GM19463 (cell line): ENCODE measurements around the gene IFT20.
A peak's percentile ranks its signal among the peaks of the same experiment; 100 is the strongest.

Experiments
- ATAC-seq: cut with Tn5 transposase; IDR thresholded peaks from one replicate; pipeline ENCODE4 v1.9.1; 2021; ENCODE audit warnings: mild to moderate bottlenecking, moderate library complexity; ENCODE audit not compliant: unreplicated experiment

Gene IFT20

GRCh38 chr17:28338056-28338768 lies 2.9 kb upstream of the IFT20 start:
- ATAC-seq = no peak

- no peak for ATAC-seq
Observed at GRCh38 chr17:28335959-28336871, 943 bp upstream of the IFT20 start.

GRCh38 chr17:28334666-28335200 lies 539 bp downstream of the IFT20 start:
- no peak for ATAC-seq

- no peak for ATAC-seq
Observed at GRCh38 chr17:28334171-28334570, 1.1 kb downstream of the IFT20 start.

GRCh38 chr17:28333083-28333746 lies 2.1 kb downstream of the IFT20 start:
- ATAC-seq = no peak

GRCh38 chr17:28331891-28332420 lies 3.3 kb downstream of the IFT20 start:
- no peak for ATAC-seq

GRCh38 chr17:28330671-28331070 lies 4.6 kb downstream of the IFT20 start:
- no peak for ATAC-seq

- ATAC-seq = no peak
Observed at GRCh38 chr17:28328325-28328724, 6.9 kb downstream of the IFT20 start.

- ATAC-seq = no peak
Observed at GRCh38 chr17:28327709-28328108, 7.6 kb downstream of the IFT20 start.

GRCh38 chr17:28327031-28327607 lies 8.2 kb downstream of the IFT20 start:
- peak; percentile 72 for ATAC-seq

GRCh38 chr17:28326114-28326513 lies 9.2 kb downstream of the IFT20 start:
- ATAC-seq = no peak

GRCh38 chr17:28325211-28325610 lies 10.1 kb downstream of the IFT20 start:
- no peak for ATAC-seq

- ATAC-seq = no peak
Observed at GRCh38 chr17:28324781-28325180, 10.5 kb downstream of the IFT20 start.

GRCh38 chr17:28324267-28324745 lies 11.0 kb downstream of the IFT20 start:
- ATAC-seq = no peak

GRCh38 chr17:28320215-28321061 lies 14.8 kb downstream of the IFT20 start:
- no peak for ATAC-seq

- no peak for ATAC-seq
Observed at GRCh38 chr17:28319598-28319935, 15.7 kb downstream of the IFT20 start.

GRCh38 chr17:28318759-28319597 lies 16.3 kb downstream of the IFT20 start, which contains the start of gene TMEM97:
TMEM97 (plus strand) TSS chr17:28319200; CDS start chr17:28319240, 40 bp downstream.
- ATAC-seq = peak; percentile 94

GRCh38 chr17:28317966-28318758 lies 17.1 kb downstream of the IFT20 start:
- peak; percentile 8 for ATAC-seq
